Effector CD4-positive, alpha-beta T cell (primary cell): ENCODE measurements around the gene ZNF626.
"Not testable (repeated sequence)": the region's sequence is repeated elsewhere in the genome, so short reads cannot be mapped to it uniquely, and the experiment has no call there.

Source experiments
- DNase-seq: peaks from one replicate; pipeline ENCODE4 v3.0.0-alpha.2; 2020
- total RNA-seq: gene quantifications from one replicate; lab custom pipeline; 2026; lab: John Stamatoyannopoulos, UW

Gene ZNF626
- 6.6 reads per million, percentile 24 among the genes with 10 or more reads in this experiment for total RNA-seq

GRCh38 chr19:20661150-20661819 is at the start of gene ZNF626:
ZNF626 (minus strand) TSS chr19:20661571; CDS start chr19:20661446, 125 bp downstream.
- peak; percentile 87 for DNase-seq

GRCh38 chr19:20669263-20669662 is 7.9 kb upstream of the ZNF626 start:
- no peak for DNase-seq

- no peak for DNase-seq
Measured at GRCh38 chr19:20667281-20667680, 5.9 kb upstream of the ZNF626 start.

- DNase-seq: no peak
Measured at GRCh38 chr19:20664901-20665781, 3.8 kb upstream of the ZNF626 start.

- DNase-seq: not testable (repeated sequence)
Measured at GRCh38 chr19:20664475-20664874, 3.1 kb upstream of the ZNF626 start.

GRCh38 chr19:20662421-20663105 is 1.2 kb upstream of the ZNF626 start:
- DNase-seq: no peak

- no peak for DNase-seq
Measured at GRCh38 chr19:20660473-20661140, 764 bp downstream of the ZNF626 start.

- no peak for DNase-seq
Measured at GRCh38 chr19:20640545-20640944, 20.8 kb downstream of the ZNF626 start.

GRCh38 chr19:20640023-20640422 is 21.3 kb downstream of the ZNF626 start:
- DNase-seq: no peak

GRCh38 chr19:20624560-20624959 is 36.8 kb downstream of the ZNF626 start:
- DNase-seq: not testable (repeated sequence)

GRCh38 chr19:20616071-20616470 is 45.3 kb downstream of the ZNF626 start:
- DNase-seq: no peak

GRCh38 chr19:20614971-20615370 is 46.4 kb downstream of the ZNF626 start:
- not testable (repeated sequence) for DNase-seq

- DNase-seq: no peak
Measured at GRCh38 chr19:20612711-20613316, 48.6 kb downstream of the ZNF626 start.

GRCh38 chr19:20611866-20612265 is 49.5 kb downstream of the ZNF626 start:
- DNase-seq: no peak

GRCh38 chr19:20607943-20608342 is 53.4 kb downstream of the ZNF626 start:
- no peak for DNase-seq
